ENCODE data around the gene SHROOM3. TPM values are rescaled to one million over a fixed set of nuclear protein-coding genes. Genes with fewer than 3 reads are reported as not detected.

SHROOM3 gene
- polyA plus RNA-seq, 1 donor from 2014 or later, result 2.7 TPM

GRCh38 chr4:76597423-76597979 is 162.5 kb downstream of the SHROOM3 start:
- Histone ChIP-seq H3K79me2 (replicated peaks; ENCODE audit: insufficient read depth, low read length) (peaks cover 3% of the 10 kb centered on the region), H3K9ac (ENCODE audit: low read length) (no peak overlapping the region), H3K4me2 (ENCODE audit: low read length) (no peak overlapping the region), H3K27me3 (ENCODE audit: insufficient read depth, low read depth, low read length) (no peaks in the 10 kb centered on the region), H2AFZ (ENCODE audit: low read depth, low read length) (no peak overlapping the region), H3K4me3 (ENCODE audit: low read length) (no peak overlapping the region), H3K27ac (ENCODE audit: low read length) (no peak overlapping the region), H3K9me2 (ENCODE audit: insufficient read depth, low read length) (no peaks in the 10 kb centered on the region), H3F3A (ENCODE audit: insufficient read depth, low read length, poor library complexity, severe bottlenecking) (no peaks in the 10 kb centered on the region), H3K9me3 (ENCODE audit: low read length) (no peaks in the 10 kb centered on the region), H4K20me1 (ENCODE audit: insufficient read depth) (no peaks in the 10 kb centered on the region), H3K36me3 (ENCODE audit: insufficient read depth, low read length) (no peaks in the 10 kb centered on the region)
- TF ChIP-seq REST (IDR thresholded peaks at IDR 0.05; ENCODE audit: borderline replicate concordance) (no peak), POLR2AphosphoS5 (IDR thresholded peaks at IDR 0.05) (no peak), EP300 (conservative IDR thresholded peaks at IDR 0.05; ENCODE audit: poor library complexity, severe bottlenecking) (no peak), CTCF (IDR thresholded peaks at IDR 0.05; ENCODE audit: poor library complexity, severe bottlenecking) (no peak), SMC3 (conservative IDR thresholded peaks at IDR 0.05; ENCODE audit: poor library complexity) (no peak), EZH2 (IDR thresholded peaks at IDR 0.05; ENCODE audit: borderline replicate concordance, insufficient read depth, low read length, poor library complexity, severe bottlenecking) (no peak), MXI1 (conservative IDR thresholded peaks at IDR 0.05; ENCODE audit: poor library complexity, severe bottlenecking) (no peak), RAD21 (conservative IDR thresholded peaks at IDR 0.05) (no peak), TAF1 (IDR thresholded peaks at IDR 0.05; ENCODE audit: low read depth) (no peak)

- no peaks in the 10 kb centered on the region for H3K36me3 ChIP-seq (ENCODE audit: insufficient read depth, low read length)
- no peaks in the 10 kb centered on the region for H4K20me1 ChIP-seq (ENCODE audit: insufficient read depth)
- H3K9me2 ChIP-seq (ENCODE audit: insufficient read depth, low read length), result no peaks in the 10 kb centered on the region
- no peak overlapping the region for H3K4me2 ChIP-seq (ENCODE audit: low read length)
- no peaks in the 10 kb centered on the region for H3F3A ChIP-seq (ENCODE audit: insufficient read depth, low read length, poor library complexity, severe bottlenecking)
- H3K27me3 ChIP-seq (ENCODE audit: insufficient read depth, low read depth, low read length), result no peaks in the 10 kb centered on the region
- H3K9ac ChIP-seq (ENCODE audit: low read length), result no peak overlapping the region
- TF ChIP-seq RAD21 (conservative IDR thresholded peaks at IDR 0.05), result no peak
- TF ChIP-seq SMC3 (conservative IDR thresholded peaks at IDR 0.05; ENCODE audit: poor library complexity), result no peak
- no peak for TF ChIP-seq TAF1 (IDR thresholded peaks at IDR 0.05; ENCODE audit: low read depth)
- TF ChIP-seq EP300 (conservative IDR thresholded peaks at IDR 0.05; ENCODE audit: poor library complexity, severe bottlenecking), result no peak
- TF ChIP-seq REST (IDR thresholded peaks at IDR 0.05; ENCODE audit: borderline replicate concordance), result no peak
- TF ChIP-seq EZH2 (IDR thresholded peaks at IDR 0.05; ENCODE audit: borderline replicate concordance, insufficient read depth, low read length, poor library complexity, severe bottlenecking), result no peak
- TF ChIP-seq CTCF (IDR thresholded peaks at IDR 0.05; ENCODE audit: poor library complexity, severe bottlenecking), result no peak
- no peak for TF ChIP-seq POLR2AphosphoS5 (IDR thresholded peaks at IDR 0.05)
- TF ChIP-seq MXI1 (conservative IDR thresholded peaks at IDR 0.05; ENCODE audit: poor library complexity, severe bottlenecking), result no peak
- H3K79me2 ChIP-seq (replicated peaks; ENCODE audit: insufficient read depth, low read length), result peaks cover 3% of the 10 kb centered on the region
- no peak overlapping the region for H3K27ac ChIP-seq (ENCODE audit: low read length)
- no peak overlapping the region for H2AFZ ChIP-seq (ENCODE audit: low read depth, low read length)
- H3K9me3 ChIP-seq (ENCODE audit: low read length), result no peaks in the 10 kb centered on the region
- H3K4me3 ChIP-seq (ENCODE audit: low read length), result no peak overlapping the region
Measured at GRCh38 chr4:76600447-76600846, 165.4 kb downstream of the SHROOM3 start.

Measured in neural cell (in vitro differentiated cells).